Lower leg skin (tissue), 4 donors: Measurements from ENCODE around the gene LMAN1. TPM values are rescaled to one million over a fixed set of nuclear protein-coding genes. Genes with fewer than 3 reads are reported as not detected.

Source experiments
- DNase-seq, 2 donors: peaks; one replicate each; pipeline ENCODE4 v3.0.0-alpha.2; 2019; ENCODE audit warnings: low spot score in 2 of 2
- H3K4me3 ChIP-seq: fragments of 200-600 bp; sonication (generic); 2 replicates; pipeline ENCODE4 v1.5.1; 2017; ENCODE audit warnings: mild to moderate bottlenecking, low read depth; ENCODE audit not compliant: poor library complexity, severe bottlenecking
- CTCF ChIP-seq, 3 donors: fragments of 450-650 bp; IDR thresholded peaks; one replicate each; pipeline ENCODE4 v1.5.1; 2016; ENCODE audit warnings: antibody characterized with exemption in 3 of 3, mild to moderate bottlenecking in 3 of 3, moderate library complexity in 2 of 3
- POLR2A ChIP-seq, 2 donors: fragments of 450-650 bp; IDR thresholded peaks; one replicate each; pipeline ENCODE4 v1.6.1; 2016 to 2017; ENCODE audit warnings: antibody characterized with exemption in 2 of 2, mild to moderate bottlenecking in 1 of 2, moderate library complexity in 1 of 2
- WGBS, 2 donors: methylation state at CpG; one replicate each; pipeline ENCODE4 v1.1.5; 2018; 5-methylcytosine and 5-hydroxymethylcytosine counted together
- intact Hi-C: fragments of 100-400 bp; cut with DNase I; formaldehyde crosslinking; loops from one replicate; pipeline ENCODE4 v1.15.0; 2023; ENCODE audit warnings: low total_unique reads
- total RNA-seq, 4 donors: library from RNA; depleted of rRNA; stranded (reverse); fragments of >200 nt; gene quantifications; one replicate each; pipeline ENCODE4 v1.1.0, GENCODE V29; 2016

LMAN1 gene
- total RNA-seq, 4 donors from 2014 or later: 26.0 to 55.7 (median 36.4) TPM

GRCh38 chr18:59282341-59282740, 76.7 kb downstream of the LMAN1 start:
- WGBS, 2 donors: 86 to 87% methylated on average over 11 of the region's 11 CpGs
- H3K4me3 ChIP-seq: no peak overlapping the region
- TF ChIP-seq POLR2A (IDR thresholded peaks at IDR 0.05): no peak
- TF ChIP-seq CTCF (IDR thresholded peaks at IDR 0.05): no peak
- DNase-seq: no peak
- intact Hi-C loops: no loop called here

GRCh38 chr18:59279722-59280121, 79.3 kb downstream of the LMAN1 start:
- TF ChIP-seq POLR2A (IDR thresholded peaks at IDR 0.05) (no peak), CTCF (IDR thresholded peaks at IDR 0.05) (no peak)
- WGBS, 2 donors: 62 to 82% methylated on average over 1 of the region's 1 CpG
- DNase-seq: no peak
- H3K4me3 ChIP-seq: no peak overlapping the region
- intact Hi-C loops: no loop called here

GRCh38 chr18:59279193-59279592, 79.9 kb downstream of the LMAN1 start:
- WGBS, 2 donors: 49% methylated on average over 3 of the region's 3 CpGs

GRCh38 chr18:59278793-59279192, 80.3 kb downstream of the LMAN1 start:
- no peak overlapping the region for H3K4me3 ChIP-seq
- TF ChIP-seq CTCF (IDR thresholded peaks at IDR 0.05): no peak
- TF ChIP-seq POLR2A (IDR thresholded peaks at IDR 0.05): no peak
- no peak for DNase-seq
- 63 to 74% methylated on average over 5 of the region's 5 CpGs for WGBS, 2 donors
- intact Hi-C loops: no loop called here

More at GRCh38 chr18:59279193-59279592, 79.9 kb downstream of the LMAN1 start:
- intact Hi-C loops: no loop called here
- DNase-seq: no peak
- no peak for TF ChIP-seq POLR2A (IDR thresholded peaks at IDR 0.05)
- H3K4me3 ChIP-seq: no peak overlapping the region

Other genes starting within 250 kb of the LMAN1 start
- 10 to 100 TPM; 19.5 to 46.9 (median 28.6) TPM for gene SEC11C, start 219.4 kb downstream of the LMAN1 start, total RNA-seq
- not detected for gene GRP, start 139.1 kb downstream of the LMAN1 start, total RNA-seq
- under 1 TPM in 2 of 4 donors, not detected in 2; 0.07 to 0.38 TPM for gene RAX, start 85.8 kb downstream of the LMAN1 start, total RNA-seq
- not detected for gene CPLX4, start 40.6 kb downstream of the LMAN1 start, total RNA-seq